DMS 273 treated with DMSO at 0.1 percent for 48 hours (cell line): Measurements from ENCODE around the gene CACUL1.
"Not testable (repeated sequence)": the region's sequence is repeated elsewhere in the genome, so short reads cannot be mapped to it uniquely, and the experiment has no call there.

Source experiments
- DNase-seq: peaks from one replicate; lab custom pipeline; 2025; lab: John Stamatoyannopoulos, UW

Gene CACUL1

DNA sequence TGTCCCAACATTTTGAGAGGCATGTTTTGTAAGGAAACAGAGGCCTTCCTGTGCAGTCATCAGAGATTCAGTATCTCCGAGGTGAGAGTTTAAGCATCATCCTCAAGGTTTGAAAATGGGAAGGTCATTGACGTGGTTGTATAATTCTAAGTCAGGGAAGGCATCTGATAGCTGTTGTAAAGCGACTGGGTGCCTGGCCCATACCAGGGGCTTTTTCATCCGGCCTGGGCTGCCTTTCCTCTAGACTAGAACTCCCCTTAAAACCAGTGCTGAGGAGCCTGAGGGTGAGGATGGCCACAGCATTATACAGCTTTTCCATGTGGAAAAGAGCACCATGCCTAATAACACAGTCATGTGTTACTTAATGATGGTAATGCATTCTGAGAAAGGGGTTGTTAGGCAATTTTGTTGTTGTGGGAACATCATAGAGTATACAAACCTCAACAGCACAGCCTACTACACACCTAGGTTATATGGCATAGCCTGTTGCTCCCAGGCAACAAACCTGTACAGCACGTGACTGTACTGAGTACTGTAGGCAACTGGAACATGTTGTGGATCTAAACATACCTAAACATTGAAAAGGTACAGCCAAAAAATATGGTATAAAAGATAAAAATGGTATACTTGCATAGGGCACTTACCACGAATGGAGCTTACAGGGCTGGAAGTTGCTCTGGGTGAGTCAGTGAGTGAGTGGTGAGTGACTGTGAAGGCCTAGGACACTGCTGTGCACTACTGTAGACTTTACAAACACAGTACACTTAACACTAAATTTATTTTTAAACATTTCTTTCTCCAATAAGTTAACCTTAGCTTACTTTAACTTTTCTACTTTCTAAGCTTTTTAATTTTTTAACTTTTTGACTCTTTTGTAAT, 13.5 kb upstream of the CACUL1 start:
- no peak for DNase-seq

- DNase-seq = no peak
Observed at GRCh38 chr10:118767297-118768040, 12.7 kb upstream of the CACUL1 start.

- no peak for DNase-seq
Observed at GRCh38 chr10:118764195-118764594, 9.4 kb upstream of the CACUL1 start.

- DNase-seq = no peak
Observed at GRCh38 chr10:118763202-118763988, 8.6 kb upstream of the CACUL1 start.

GRCh38 chr10:118760265-118760664, 5.5 kb upstream of the CACUL1 start:
- DNase-seq = no peak

DNA sequence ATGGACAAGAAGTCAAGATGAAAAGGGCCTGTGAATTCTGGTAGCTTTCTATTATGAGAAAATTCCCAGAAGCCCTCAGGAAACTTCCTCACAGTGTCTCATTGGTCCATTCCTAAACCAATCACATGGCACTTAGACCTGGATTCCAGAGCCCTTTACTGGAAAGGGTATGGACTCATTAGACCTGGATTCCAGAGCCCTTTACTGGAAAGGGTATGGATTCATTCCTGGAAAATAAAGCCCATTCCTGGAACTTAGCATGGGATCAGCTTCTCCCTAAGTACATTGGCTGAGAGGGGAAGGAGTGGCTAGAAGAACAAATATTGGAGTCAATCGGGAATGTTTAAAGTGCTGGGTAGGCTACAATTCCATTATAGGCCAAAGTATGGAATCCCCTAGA, 3.7 kb upstream of the CACUL1 start:
- no peak for DNase-seq

GRCh38 chr10:118754229-118754555, 578 bp downstream of the CACUL1 start:
- no peak for DNase-seq

GRCh38 chr10:118753331-118754228, 1.2 kb downstream of the CACUL1 start:
- DNase-seq = no peak

DNA sequence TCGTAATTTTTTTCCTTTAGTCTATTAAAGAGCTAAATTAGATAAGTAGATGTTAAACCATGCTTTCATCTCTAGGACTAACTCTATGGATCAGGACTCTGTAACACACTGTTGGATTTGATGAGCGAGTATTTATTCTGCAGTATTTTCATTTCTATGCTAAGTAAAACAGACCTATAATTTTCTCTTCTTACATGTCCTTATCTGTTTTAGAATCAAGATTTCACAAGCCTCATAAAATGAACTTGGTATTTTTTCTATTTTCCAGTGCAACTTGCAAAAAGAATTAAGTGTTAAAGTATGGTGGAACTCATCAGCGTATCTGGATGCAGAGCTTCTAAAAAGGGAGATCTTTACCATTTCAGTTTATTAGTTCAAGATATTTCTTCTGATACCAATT, 2.4 kb downstream of the CACUL1 start:
- no peak for DNase-seq

DNA sequence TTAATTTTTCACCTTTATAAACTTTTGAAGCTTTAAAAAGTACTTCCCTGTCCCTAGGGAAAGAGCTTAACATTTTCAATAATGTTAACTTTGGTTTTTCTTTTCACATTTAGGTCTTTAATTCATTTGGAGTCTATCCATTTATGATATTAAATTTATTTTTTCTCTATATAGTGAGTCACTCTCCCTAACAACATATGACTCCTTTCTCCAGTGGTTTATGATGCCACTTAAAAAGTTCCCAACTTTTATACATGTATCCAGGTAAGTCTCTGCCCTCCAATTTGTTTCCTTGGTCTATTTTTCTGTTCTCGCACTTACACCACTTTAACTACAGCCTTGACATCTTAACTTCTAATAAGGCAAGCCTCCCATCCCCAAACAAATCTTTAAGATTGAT, 3.5 kb downstream of the CACUL1 start:
- DNase-seq = no peak

GRCh38 chr10:118748041-118748440, 6.7 kb downstream of the CACUL1 start:
- no peak for DNase-seq

GRCh38 chr10:118746246-118746645, 8.5 kb downstream of the CACUL1 start:
- no peak for DNase-seq

- DNase-seq = no peak
Observed at GRCh38 chr10:118745056-118745455, 9.7 kb downstream of the CACUL1 start.

- DNase-seq = not testable (repeated sequence)
Observed at GRCh38 chr10:118744346-118744918, 10.3 kb downstream of the CACUL1 start.

DNA sequence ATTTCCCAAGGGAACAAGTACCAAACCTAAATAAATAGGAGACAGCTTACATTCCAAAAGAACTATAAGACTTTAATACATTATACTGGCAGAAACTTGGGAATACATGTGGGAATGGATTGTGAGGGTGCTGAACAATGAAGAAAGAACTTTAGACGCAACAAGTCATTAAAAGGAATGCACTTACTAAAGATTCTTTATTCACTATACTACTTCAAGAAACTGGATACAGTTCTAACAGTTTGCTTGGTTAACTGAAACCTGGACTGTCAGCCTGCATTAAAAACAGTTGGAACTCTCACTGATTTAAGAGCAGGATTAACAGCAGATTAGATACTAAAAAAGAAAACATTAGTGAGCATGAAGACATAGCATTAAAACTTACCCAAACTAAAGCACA, 12.0 kb downstream of the CACUL1 start:
- no peak for DNase-seq

DNA sequence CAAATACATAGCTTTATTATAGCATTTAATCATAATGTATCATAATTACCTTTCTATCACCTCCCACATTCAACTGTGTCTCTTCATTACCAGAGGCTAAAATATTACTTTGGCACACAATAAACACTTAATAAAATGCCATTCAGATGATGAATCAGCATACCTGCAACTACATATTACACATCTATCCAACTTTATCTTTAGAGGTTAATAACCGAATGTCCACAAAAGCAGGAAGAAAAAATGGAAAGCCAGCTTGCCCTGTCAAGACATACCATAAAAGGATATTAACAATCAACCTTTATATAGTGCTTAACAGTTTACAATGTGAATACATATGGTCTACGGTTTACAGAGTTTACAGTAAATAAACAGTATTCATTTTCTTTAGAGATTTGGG, 12.7 kb downstream of the CACUL1 start:
- DNase-seq = no peak

- no peak for DNase-seq
Observed at GRCh38 chr10:118738406-118738805, 16.4 kb downstream of the CACUL1 start.

- DNase-seq = no peak
Observed at GRCh38 chr10:118737603-118738302, 17.0 kb downstream of the CACUL1 start.

- no peak for DNase-seq
Observed at GRCh38 chr10:118735294-118735693, 19.5 kb downstream of the CACUL1 start.

DNA sequence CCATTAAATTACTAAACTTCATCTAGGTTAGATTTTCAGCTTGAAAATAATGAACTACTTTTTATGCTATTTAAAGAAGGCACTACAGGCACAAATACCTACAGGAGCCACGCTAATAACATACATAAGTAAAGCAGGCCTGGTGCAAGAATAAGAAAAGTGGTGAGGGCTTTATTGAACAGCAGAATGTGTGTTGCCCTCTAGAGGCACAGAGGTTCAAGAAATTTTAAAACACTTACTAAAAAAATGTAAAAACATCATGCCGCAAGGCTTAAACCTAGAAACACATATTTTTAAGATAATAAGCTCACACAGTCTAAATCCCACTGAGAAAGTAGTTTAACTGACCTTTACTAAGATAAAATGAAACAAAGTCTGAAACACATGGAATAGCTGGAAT, 20.3 kb downstream of the CACUL1 start:
- DNase-seq = no peak
